Left ventricle myocardium inferior (tissue), 1 donor: ENCODE measurements around the gene CDC14B. TPM values are rescaled to one million over a fixed set of nuclear protein-coding genes. Genes with fewer than 3 reads are reported as not detected.

Experiments used
- DNase-seq: peaks from one replicate; pipeline ENCODE4 v3.0.0-alpha.2; 2020
- H3K27ac ChIP-seq: fragments of 200-600 bp; replicated peaks from 2 replicates; pipeline ENCODE4 v1.8.0; 2021
- H3K27me3 ChIP-seq: fragments of 200-600 bp; 2 replicates; pipeline ENCODE4 v1.8.0; 2021; ENCODE audit warnings: low read depth
- H3K36me3 ChIP-seq: fragments of 200-600 bp; 2 replicates; pipeline ENCODE4 v1.8.0; 2021
- H3K4me1 ChIP-seq: fragments of 200-600 bp; 2 replicates; pipeline ENCODE4 v1.8.0; 2021
- H3K4me3 ChIP-seq: fragments of 200-600 bp; 2 replicates; pipeline ENCODE4 v1.8.0; 2021; ENCODE audit warnings: mild to moderate bottlenecking, moderate library complexity
- H3K9me3 ChIP-seq: fragments of 200-600 bp; replicated peaks from 2 replicates; pipeline ENCODE4 v1.8.0; 2021
- intact Hi-C: fragments of 100-400 bp; cut with micrococcal nuclease; formaldehyde crosslinking; loops from one replicate; pipeline ENCODE4 v1.11.0; 2022
- total RNA-seq: library from RNA; stranded (reverse); fragmentation: NEBNext Ultra II Directional; extraction: Animal tissue kit (Norgen Biotek cat#: 25700); gene quantifications from one replicate; pipeline ENCODE4 v1.2.1, GENCODE V29; 2021
- TF ChIP-seq, protein P1 (sequence below): fragments of 200-600 bp; IDR thresholded peaks from 2 replicates; pipeline ENCODE4 v1.8.0; 2021; ENCODE audit warnings: antibody characterized with exemption, mild to moderate bottlenecking, borderline replicate concordance
- donor health status: DM: no; HTN: yes; CAD: no; lungs with severe emphysema.

Gene CDC14B
- total RNA-seq, 1 donor from 2014 or later = 26.4 TPM

DNA sequence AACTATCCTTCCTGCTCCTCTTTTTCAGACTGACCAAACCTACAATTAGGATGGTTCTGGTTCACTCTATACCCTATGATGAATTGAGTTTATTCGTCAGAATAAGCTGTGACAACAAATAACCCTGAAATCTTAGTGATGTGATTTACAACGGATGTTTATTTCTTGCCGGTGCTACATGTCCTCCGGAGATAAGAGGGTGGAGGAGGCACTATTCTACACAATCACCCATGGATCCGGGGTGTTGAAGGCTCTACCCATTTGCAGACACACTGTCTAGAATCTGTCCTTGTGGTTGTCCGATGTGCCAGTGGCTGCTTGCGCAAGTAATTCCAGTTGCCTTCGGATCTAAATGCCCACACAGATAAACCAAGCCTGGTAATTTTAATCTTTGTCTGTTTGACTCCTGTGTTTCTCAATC is 44.7 kb downstream of the CDC14B start:
- H3K27ac ChIP-seq = peak overlapping the region; percentile 21
- intact Hi-C loops = no loop called here
- H3K4me1 ChIP-seq = peaks cover 9% of the 10 kb centered on the region
- H3K36me3 ChIP-seq = no peaks in the 10 kb centered on the region
- no peaks in the 10 kb centered on the region for H3K9me3 ChIP-seq
- H3K4me3 ChIP-seq = no peak overlapping the region
- no peak for DNase-seq
- TF ChIP-seq, protein P1, sequence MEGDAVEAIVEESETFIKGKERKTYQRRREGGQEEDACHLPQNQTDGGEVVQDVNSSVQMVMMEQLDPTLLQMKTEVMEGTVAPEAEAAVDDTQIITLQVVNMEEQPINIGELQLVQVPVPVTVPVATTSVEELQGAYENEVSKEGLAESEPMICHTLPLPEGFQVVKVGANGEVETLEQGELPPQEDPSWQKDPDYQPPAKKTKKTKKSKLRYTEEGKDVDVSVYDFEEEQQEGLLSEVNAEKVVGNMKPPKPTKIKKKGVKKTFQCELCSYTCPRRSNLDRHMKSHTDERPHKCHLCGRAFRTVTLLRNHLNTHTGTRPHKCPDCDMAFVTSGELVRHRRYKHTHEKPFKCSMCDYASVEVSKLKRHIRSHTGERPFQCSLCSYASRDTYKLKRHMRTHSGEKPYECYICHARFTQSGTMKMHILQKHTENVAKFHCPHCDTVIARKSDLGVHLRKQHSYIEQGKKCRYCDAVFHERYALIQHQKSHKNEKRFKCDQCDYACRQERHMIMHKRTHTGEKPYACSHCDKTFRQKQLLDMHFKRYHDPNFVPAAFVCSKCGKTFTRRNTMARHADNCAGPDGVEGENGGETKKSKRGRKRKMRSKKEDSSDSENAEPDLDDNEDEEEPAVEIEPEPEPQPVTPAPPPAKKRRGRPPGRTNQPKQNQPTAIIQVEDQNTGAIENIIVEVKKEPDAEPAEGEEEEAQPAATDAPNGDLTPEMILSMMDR = no peak
- no peaks in the 10 kb centered on the region for H3K27me3 ChIP-seq

- Histone ChIP-seq H3K27ac (no peak overlapping the region), H3K27me3 (no peaks in the 10 kb centered on the region), H3K4me3 (no peak overlapping the region), H3K36me3 (no peaks in the 10 kb centered on the region), H3K4me1 (peaks cover 9% of the 10 kb centered on the region), H3K9me3 (no peaks in the 10 kb centered on the region)
- no peak for DNase-seq
- TF ChIP-seq, protein P1 = no peak
- intact Hi-C loops = no loop called here
These were observed 45.2 kb downstream of the CDC14B start for GRCh38 chr9:96574455-96574854.

GRCh38 chr9:96567203-96567700 is 52.4 kb downstream of the CDC14B start:
- DNase-seq = no peak
- H3K9me3 ChIP-seq = no peaks in the 10 kb centered on the region

GRCh38 chr9:96566498-96567202 is 53.0 kb downstream of the CDC14B start:
- no peaks in the 10 kb centered on the region for H3K27me3 ChIP-seq
- intact Hi-C loops = loop anchor here (10.0 kb wide), 1 partner anchor 112 kb away; the partner anchor contains the start of gene HABP4

More at GRCh38 chr9:96567203-96567700, 52.4 kb downstream of the CDC14B start:
- Histone ChIP-seq H3K27ac (peak overlapping the region; percentile 93), H3K4me3 (peak overlapping the region; percentile 91), H3K36me3 (peaks cover 3% of the 10 kb centered on the region), H3K27me3 (no peaks in the 10 kb centered on the region), H3K4me1 (peaks cover 42% of the 10 kb centered on the region)
- TF ChIP-seq, protein P1 = no peak
- intact Hi-C loops = loop anchor here (10.0 kb wide), 1 partner anchor 112 kb away; the partner anchor contains the start of gene HABP4

DNA sequence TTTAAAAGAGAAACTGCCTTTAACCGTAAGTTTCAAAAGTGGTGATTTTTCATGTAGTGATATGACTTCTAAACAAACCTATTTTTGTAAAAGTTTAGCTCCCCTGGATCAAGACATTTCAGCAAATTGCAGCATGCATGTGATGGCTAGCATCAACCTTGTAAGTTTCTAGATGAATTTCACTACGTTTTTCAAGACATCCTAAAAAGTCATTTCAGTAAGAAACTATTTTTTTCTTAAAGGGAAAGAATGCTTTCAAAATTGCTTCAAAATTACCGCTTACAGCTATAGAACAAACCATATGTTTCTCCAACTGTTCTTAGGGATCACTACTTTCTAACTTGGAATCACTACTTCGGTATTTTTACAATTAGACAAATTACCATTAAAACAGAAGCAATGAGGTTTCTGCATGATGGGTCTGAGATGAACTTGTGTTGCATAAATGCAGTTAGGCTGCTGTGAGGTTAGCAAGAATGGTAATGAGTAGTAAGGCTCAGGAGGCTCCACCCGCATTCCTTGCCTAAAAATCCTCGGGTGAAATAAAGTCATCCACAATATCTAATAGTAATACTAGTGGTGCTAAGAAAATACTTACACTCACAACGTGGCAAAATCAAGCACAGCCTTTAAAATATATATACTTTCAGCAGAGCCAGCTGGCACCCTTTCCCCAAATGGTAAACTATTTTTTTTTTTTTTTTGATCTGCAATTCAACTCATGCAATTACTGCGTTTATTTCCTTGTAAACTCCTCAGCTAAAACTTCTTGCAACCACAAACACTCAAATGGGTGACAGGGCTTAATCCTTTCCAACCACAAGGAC is 53.8 kb downstream of the CDC14B start:
- Histone ChIP-seq H3K27ac (peak overlapping the region; percentile 93), H3K4me3 (peak overlapping the region; percentile 91), H3K27me3 (no peaks in the 10 kb centered on the region), H3K9me3 (no peaks in the 10 kb centered on the region), H3K36me3 (peaks cover 16% of the 10 kb centered on the region), H3K4me1 (peaks cover 42% of the 10 kb centered on the region)
- TF ChIP-seq, protein P1 = no peak
- no peak for DNase-seq
- intact Hi-C loops = loop anchor here (10.0 kb wide), 1 partner anchor 111 kb away; the partner anchor contains the start of gene HABP4

More at GRCh38 chr9:96566498-96567202, 53.0 kb downstream of the CDC14B start:
- peak; percentile 82 for DNase-seq
- Histone ChIP-seq H3K27ac (peak overlapping the region; percentile 93), H3K4me3 (peak overlapping the region; percentile 91), H3K9me3 (no peaks in the 10 kb centered on the region), H3K4me1 (peaks cover 42% of the 10 kb centered on the region), H3K36me3 (peaks cover 9% of the 10 kb centered on the region)
- TF ChIP-seq, protein P1 = peak; percentile 80
